SK-N-SH (cell line): ENCODE measurements around the gene HDAC4. TPM values are rescaled to one million over a fixed set of nuclear protein-coding genes. Genes with fewer than 3 reads are reported as not detected.

Experiments used
- CTCF ChIA-PET: fragments of 300-600, 350-600 bp; formaldehyde crosslinking; extraction: SDS; loops from one replicate; lab custom pipeline; 2021; lab: Yijun Ruan, JAX
- POLR2A ChIA-PET: fragments of 350-600 bp; sonication (Branson Sonifier 250); formaldehyde crosslinking; extraction: SDS; loops from one replicate; lab custom pipeline; 2020; ENCODE audit warnings: antibody characterized with exemption, inconsistent platforms; lab: Yijun Ruan, JAX
- DNase-seq: peaks from one replicate; pipeline ENCODE4 v3.0.0; 2012
- H2AFZ ChIP-seq: fragments of 200-600 bp; sonication (generic); 2 replicates; pipeline ENCODE4 v1.8.1; 2016; ENCODE audit warnings: antibody characterized with exemption, mild to moderate bottlenecking, low read depth
- H3F3A ChIP-seq: fragments of 200-600 bp; sonication (generic); replicated peaks from 2 replicates; pipeline ENCODE3; 2016; ENCODE audit warnings: antibody characterized with exemption, mild to moderate bottlenecking; ENCODE audit not compliant: insufficient read depth
- H3K27ac ChIP-seq, 2 experiments: fragments of 200-500 bp in 1 of 2; fragments of 200-600 bp in 1 of 2; sonication (Bioruptor generic) in 1 of 2; sonication (generic), shearing (Covaris generic) in 1 of 2; 2 replicates each; pipeline versions ENCODE4 v1.5.1 to v1.6.1; 2014 to 2016; ENCODE audit warnings: low read depth in 2 of 2, inconsistent platforms in 1 of 2, low read length in 1 of 2, mild to moderate bottlenecking in 1 of 2, mixed read lengths in 1 of 2
- H3K27me3 ChIP-seq: fragments of 200-600 bp; sonication (generic), shearing (Covaris generic); 2 replicates; pipeline ENCODE4 v1.6.1; 2016; ENCODE audit warnings: mixed run types; ENCODE audit not compliant: insufficient read depth
- H3K36me3 ChIP-seq, 2 experiments: fragments of 200-500 bp in 1 of 2; fragments of 200-600 bp in 1 of 2; sonication (Bioruptor generic) in 1 of 2; sonication (generic) in 1 of 2; replicated peaks in 1 of 2; 2 replicates each; pipeline versions ENCODE3 to v1.5.1; 2014 to 2016; ENCODE audit warnings: low read length in 1 of 2, mild to moderate bottlenecking in 1 of 2; ENCODE audit not compliant: insufficient read depth in 2 of 2, control insufficient read depth in 1 of 2
- H3K4me1 ChIP-seq, 2 experiments: fragments of 200-500 bp in 1 of 2; fragments of 200-600 bp in 1 of 2; sonication (Bioruptor generic) in 1 of 2; sonication (generic), shearing (Covaris generic) in 1 of 2; 2 replicates each; pipeline versions ENCODE4 v1.5.1 to v1.6.1; 2014 to 2016; ENCODE audit warnings: low read depth in 1 of 2, low read length in 1 of 2, mixed run types in 1 of 2; ENCODE audit not compliant: insufficient read depth in 2 of 2, control insufficient read depth in 1 of 2
- H3K4me2 ChIP-seq: fragments of 200-600 bp; sonication (generic), shearing (Covaris generic); 2 replicates; pipeline ENCODE4 v1.6.1; 2017; ENCODE audit warnings: mixed run types
- H3K4me3 ChIP-seq, 2 experiments: fragments of 200-500 bp in 1 of 2; fragments of 200-600 bp in 1 of 2; sonication (Bioruptor generic) in 1 of 2; sonication (generic), shearing (Covaris generic) in 1 of 2; 2 replicates each; pipeline versions ENCODE4 v1.5.1 to v1.8.1; 2014 to 2016; ENCODE audit warnings: low read depth in 2 of 2, inconsistent platforms in 1 of 2, low read length in 1 of 2, mild to moderate bottlenecking in 1 of 2, mixed read lengths in 1 of 2, moderate library complexity in 1 of 2
- H3K79me2 ChIP-seq: fragments of 200-600 bp; sonication (generic); 2 replicates; pipeline ENCODE4 v1.8.1; 2017; ENCODE audit warnings: mild to moderate bottlenecking; ENCODE audit not compliant: insufficient read depth
- H3K9ac ChIP-seq: fragments of 200-600 bp; sonication (generic); 2 replicates; pipeline ENCODE4 v1.6.1; 2017; ENCODE audit warnings: mixed run types
- H3K9me2 ChIP-seq: fragments of 200-600 bp; sonication (generic); 2 replicates; pipeline ENCODE4 v1.6.1; 2017; ENCODE audit warnings: mixed run types
- H3K9me3 ChIP-seq: fragments of 200-600 bp; sonication (generic); 2 replicates; pipeline ENCODE4 v1.6.1; 2017; ENCODE audit warnings: mixed run types, mild to moderate bottlenecking, moderate library complexity
- H4K20me1 ChIP-seq: fragments of 200-600 bp; sonication (generic); 2 replicates; pipeline ENCODE4 v1.6.1; 2017; ENCODE audit warnings: mild to moderate bottlenecking, mixed run types; ENCODE audit not compliant: insufficient read depth
- EP300 ChIP-seq, 2 experiments: IDR thresholded peaks; 2 replicates each; pipeline versions ENCODE4 v1.4.0 to v1.6.1; 2012; ENCODE audit warnings: borderline replicate concordance in 1 of 2, low read depth in 1 of 2, low read length in 1 of 2
- FOSL2 ChIP-seq: IDR thresholded peaks from 2 replicates; pipeline ENCODE4 v1.4.0; 2012; ENCODE audit warnings: low read depth, mild to moderate bottlenecking, moderate library complexity, borderline replicate concordance
- FOXJ3 ChIP-seq: sonication (generic); formaldehyde crosslinking; IDR thresholded peaks from 2 replicates; pipeline ENCODE4 v1.5.1; 2020; ENCODE audit warnings: mild to moderate bottlenecking, missing genetic modification reagents
- FOXM1 ChIP-seq: IDR thresholded peaks from 2 replicates; pipeline ENCODE4 v1.4.0; 2012; ENCODE audit warnings: low read depth, mild to moderate bottlenecking
- GATA2 ChIP-seq: sonication (generic); formaldehyde crosslinking; IDR thresholded peaks from 2 replicates; pipeline ENCODE4 v1.5.0; 2020; ENCODE audit warnings: mild to moderate bottlenecking, missing genetic modification reagents
- IRF3 ChIP-seq: fragments of 150-350 bp; IDR thresholded peaks from 2 replicates; pipeline ENCODE4 v1.6.1; 2016; ENCODE audit warnings: mild to moderate bottlenecking, low read depth, low read length
- MAX ChIP-seq: IDR thresholded peaks from 2 replicates; pipeline ENCODE4 v1.4.0; 2012; ENCODE audit warnings: low read depth
- NFIC ChIP-seq: IDR thresholded peaks from 2 replicates; pipeline ENCODE4 v1.4.0; 2012; ENCODE audit warnings: borderline replicate concordance
- POLR2AphosphoS5 ChIP-seq: IDR thresholded peaks from 2 replicates; pipeline ENCODE4 v1.6.1; 2012; ENCODE audit warnings: low read depth, low read length
- RCOR1 ChIP-seq: fragments of 150-350 bp; IDR thresholded peaks from 2 replicates; pipeline ENCODE4 v1.6.1; 2017; ENCODE audit warnings: antibody characterized with exemption, low read length
- REST ChIP-seq: IDR thresholded peaks from 2 replicates; pipeline ENCODE4 v1.6.1; 2012; ENCODE audit warnings: mild to moderate bottlenecking, low read depth, low read length, moderate library complexity
- RFX5 ChIP-seq: IDR thresholded peaks from 2 replicates; pipeline ENCODE4 v1.6.1; 2012; ENCODE audit warnings: mild to moderate bottlenecking, improper control_type of control experiment, low read length
- TEAD4 ChIP-seq: IDR thresholded peaks from 2 replicates; pipeline ENCODE4 v1.4.0; 2012; ENCODE audit warnings: mild to moderate bottlenecking, borderline replicate concordance; ENCODE audit not compliant: insufficient read depth
- YY1 ChIP-seq: IDR thresholded peaks from 2 replicates; pipeline ENCODE4 v1.4.0; 2012; ENCODE audit warnings: low read depth, mild to moderate bottlenecking
- WGBS: methylation state at CpG from one replicate; pipeline ENCODE4 v1.1.6; 2017; ENCODE audit warnings: low lambda C conversion rate; 5-methylcytosine and 5-hydroxymethylcytosine counted together
- polyA plus RNA-seq, 3 experiments: library from polyadenylated mRNA; depleted of rRNA; stranded (reverse); fragments of >200 nt; gene quantifications; 2 replicates each; pipeline ENCODE4 v1.2.3, GENCODE V29; 2012
- TF ChIP-seq, protein P1 (sequence below): fragments of 150-350 bp; IDR thresholded peaks from 2 replicates; pipeline ENCODE4 v1.6.1; 2017; ENCODE audit warnings: antibody characterized with exemption, low read length, low read depth, borderline replicate concordance

HDAC4 gene
- polyA plus RNA-seq, 1 of the 3 experiments (the other 2 are of a cell fraction), result 5.5 TPM

DNA sequence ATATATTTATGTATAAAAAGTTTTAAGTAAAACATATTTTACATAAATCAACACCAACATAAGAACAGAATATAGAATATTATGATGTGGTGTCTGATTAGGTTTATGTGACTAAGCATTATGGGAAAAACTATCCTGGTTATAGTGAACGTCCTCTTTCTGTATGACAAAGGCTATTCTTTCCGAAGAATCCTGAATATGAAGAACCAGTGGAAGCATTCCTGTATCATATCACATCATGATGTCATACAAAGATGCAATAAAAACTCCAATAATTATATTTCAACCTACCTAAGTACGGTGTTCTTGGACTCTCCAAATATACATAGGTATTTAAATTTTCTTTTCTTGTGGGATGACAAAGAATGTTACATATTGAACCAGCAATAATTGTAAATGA lies 37.5 kb upstream of the HDAC4 start:
- H3K9me2 ChIP-seq, result no peaks in the 10 kb centered on the region
- DNase-seq, result no peak
- H4K20me1 ChIP-seq, result no peaks in the 10 kb centered on the region
- H3K4me3 ChIP-seq, result no peak overlapping the region
- H3K4me1 ChIP-seq, result no peaks in the 10 kb centered on the region
- ChIA-PET CTCF (no interaction called here), POLR2A (no interaction called here)
- WGBS, result 19% methylated on average over 3 of the region's 3 CpGs
- no peaks in the 10 kb centered on the region for H3K36me3 ChIP-seq
- no peak overlapping the region for H3K27ac ChIP-seq
- H3K79me2 ChIP-seq, result no peaks in the 10 kb centered on the region
- H3F3A ChIP-seq, result no peaks in the 10 kb centered on the region
- H3K27me3 ChIP-seq, result no peaks in the 10 kb centered on the region
- TF ChIP-seq FOSL2 (no peak), FOXJ3 (CRISPR knock-in tag) (no peak), RCOR1 (no peak), EP300 (IDR thresholded peaks at IDR 0.05; ENCODE audit: borderline replicate concordance in 1 of 2, low read depth in 1 of 2, low read length in 1 of 2) (no peak), IRF3 (no peak), FOXM1 (no peak), NFIC (no peak), MAX (no peak), POLR2AphosphoS5 (no peak), REST (no peak), TEAD4 (no peak), YY1 (no peak), RFX5 (no peak), GATA2 (CRISPR knock-in tag) (no peak)
- TF ChIP-seq, protein P1, sequence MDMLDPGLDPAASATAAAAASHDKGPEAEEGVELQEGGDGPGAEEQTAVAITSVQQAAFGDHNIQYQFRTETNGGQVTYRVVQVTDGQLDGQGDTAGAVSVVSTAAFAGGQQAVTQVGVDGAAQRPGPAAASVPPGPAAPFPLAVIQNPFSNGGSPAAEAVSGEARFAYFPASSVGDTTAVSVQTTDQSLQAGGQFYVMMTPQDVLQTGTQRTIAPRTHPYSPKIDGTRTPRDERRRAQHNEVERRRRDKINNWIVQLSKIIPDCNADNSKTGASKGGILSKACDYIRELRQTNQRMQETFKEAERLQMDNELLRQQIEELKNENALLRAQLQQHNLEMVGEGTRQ, result no peak
- no peak overlapping the region for H3K9ac ChIP-seq
- no peaks in the 10 kb centered on the region for H3K9me3 ChIP-seq
- no peak overlapping the region for H2AFZ ChIP-seq
- no peak overlapping the region for H3K4me2 ChIP-seq
